Smooth muscle cell (in vitro differentiated cells): ENCODE data around the gene FSTL3. TPM values are rescaled to one million over a fixed set of nuclear protein-coding genes. Genes with fewer than 3 reads are reported as not detected.

Source experiments
- DNase-seq: peaks from one replicate; lab custom pipeline; 2025; ENCODE audit not compliant: unreplicated experiment; lab: John Stamatoyannopoulos, UW
- H2AFZ ChIP-seq: fragments of 200-600 bp; sonication (generic); 2 replicates; pipeline ENCODE4 v1.6.0; 2016; ENCODE audit warnings: antibody characterized with exemption, low read depth, mild to moderate bottlenecking
- H3F3A ChIP-seq: fragments of 200-600 bp; sonication (generic); 2 replicates; pipeline ENCODE4 v1.6.0; 2017; ENCODE audit warnings: antibody characterized with exemption, low read depth
- H3K27ac ChIP-seq: fragments of 200-600 bp; sonication (generic); 2 replicates; pipeline ENCODE4 v1.5.1; 2016; ENCODE audit warnings: low read depth, mild to moderate bottlenecking
- H3K27me3 ChIP-seq: fragments of 200-600 bp; sonication (generic); 2 replicates; pipeline ENCODE4 v1.6.1; 2016; ENCODE audit warnings: low read depth, mild to moderate bottlenecking
- H3K36me3 ChIP-seq: fragments of 200-600 bp; sonication (generic); 2 replicates; pipeline ENCODE4 v1.5.1; 2016; ENCODE audit warnings: low read depth
- H3K4me1 ChIP-seq: fragments of 200-600 bp; sonication (generic); 2 replicates; pipeline ENCODE4 v1.5.1; 2016; ENCODE audit warnings: low read depth
- H3K4me2 ChIP-seq: fragments of 200-600 bp; sonication (generic); 2 replicates; pipeline ENCODE4 v1.6.0; 2016; ENCODE audit warnings: mild to moderate bottlenecking
- H3K4me3 ChIP-seq: fragments of 200-600 bp; sonication (generic); 2 replicates; pipeline ENCODE4 v1.5.1; 2016; ENCODE audit warnings: mild to moderate bottlenecking
- H3K79me2 ChIP-seq: fragments of 200-600 bp; sonication (generic); 2 replicates; pipeline ENCODE4 v1.6.0; 2016; ENCODE audit warnings: low read depth, mild to moderate bottlenecking
- H3K9ac ChIP-seq: fragments of 200-600 bp; sonication (generic); 2 replicates; pipeline ENCODE4 v1.6.0; 2016; ENCODE audit warnings: low read depth
- H3K9me3 ChIP-seq: fragments of 200-600 bp; sonication (generic); replicated peaks from 2 replicates; pipeline ENCODE4 v1.5.1; 2016; ENCODE audit warnings: low read depth
- H4K20me1 ChIP-seq: fragments of 200-600 bp; sonication (generic); 2 replicates; pipeline ENCODE4 v1.6.0; 2016; ENCODE audit warnings: low read depth
- WGBS: methylation state at CpG from one replicate; pipeline ENCODE4 v1.1.7; 2016; ENCODE audit warnings: low lambda C conversion rate; 5-methylcytosine and 5-hydroxymethylcytosine counted together
- polyA plus RNA-seq: library from polyadenylated mRNA; unstranded; fragments of >200 nt; fragmentation: Nextera tagmentation; extraction: Ambion mirVana; gene quantifications from 2 replicates; pipeline ENCODE4 v1.2.1, GENCODE V29; 2016
- total RNA-seq: library from RNA; depleted of rRNA; stranded (reverse); fragments of >200 nt; gene quantifications from 2 replicates; pipeline ENCODE4 v1.2.3, GENCODE V29; 2014
- TF ChIP-seq, protein P1 (sequence below): fragments of 200-600 bp; sonication (generic); IDR thresholded peaks from 2 replicates; pipeline ENCODE4 v1.5.1; 2017; ENCODE audit warnings: borderline replicate concordance, mild to moderate bottlenecking, antibody characterized with exemption; ENCODE audit not compliant: insufficient read depth, poor library complexity, severe bottlenecking

Gene FSTL3
- total and polyA plus RNA-seq, 2 experiments from 2014 or later: 132 to 172 TPM

DNA sequence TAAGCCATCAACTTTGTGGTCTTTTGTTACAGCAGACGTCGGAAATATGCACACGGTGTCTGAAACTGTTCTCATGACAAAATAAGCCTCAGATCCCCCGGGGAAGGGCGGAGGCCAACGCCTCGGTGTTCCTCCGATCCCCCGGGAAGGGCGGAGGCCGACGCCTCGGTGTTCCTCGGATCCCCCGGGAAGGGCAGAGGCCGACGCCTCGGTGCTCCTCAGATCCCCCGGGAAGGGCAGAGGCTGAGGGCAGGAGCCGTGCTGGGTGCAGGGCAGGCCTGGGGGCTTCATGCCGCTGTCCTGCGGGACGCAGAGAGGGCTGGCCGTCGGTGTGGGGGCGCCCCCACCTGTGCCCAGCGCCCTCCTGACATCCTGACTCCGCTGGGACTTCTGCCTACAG, 31.8 kb upstream of the FSTL3 start:
- 94% methylated on average over 27 of the region's 28 CpGs for WGBS
- TF ChIP-seq, protein P1, sequence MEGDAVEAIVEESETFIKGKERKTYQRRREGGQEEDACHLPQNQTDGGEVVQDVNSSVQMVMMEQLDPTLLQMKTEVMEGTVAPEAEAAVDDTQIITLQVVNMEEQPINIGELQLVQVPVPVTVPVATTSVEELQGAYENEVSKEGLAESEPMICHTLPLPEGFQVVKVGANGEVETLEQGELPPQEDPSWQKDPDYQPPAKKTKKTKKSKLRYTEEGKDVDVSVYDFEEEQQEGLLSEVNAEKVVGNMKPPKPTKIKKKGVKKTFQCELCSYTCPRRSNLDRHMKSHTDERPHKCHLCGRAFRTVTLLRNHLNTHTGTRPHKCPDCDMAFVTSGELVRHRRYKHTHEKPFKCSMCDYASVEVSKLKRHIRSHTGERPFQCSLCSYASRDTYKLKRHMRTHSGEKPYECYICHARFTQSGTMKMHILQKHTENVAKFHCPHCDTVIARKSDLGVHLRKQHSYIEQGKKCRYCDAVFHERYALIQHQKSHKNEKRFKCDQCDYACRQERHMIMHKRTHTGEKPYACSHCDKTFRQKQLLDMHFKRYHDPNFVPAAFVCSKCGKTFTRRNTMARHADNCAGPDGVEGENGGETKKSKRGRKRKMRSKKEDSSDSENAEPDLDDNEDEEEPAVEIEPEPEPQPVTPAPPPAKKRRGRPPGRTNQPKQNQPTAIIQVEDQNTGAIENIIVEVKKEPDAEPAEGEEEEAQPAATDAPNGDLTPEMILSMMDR: no peak
- no peak overlapping the region for H3K9ac ChIP-seq
- H3K4me2 ChIP-seq: no peak overlapping the region
- no peak for DNase-seq
- H3K4me1 ChIP-seq: no peaks in the 10 kb centered on the region
- no peaks in the 10 kb centered on the region for H3K79me2 ChIP-seq
- no peaks in the 10 kb centered on the region for H3K36me3 ChIP-seq
- no peak overlapping the region for H2AFZ ChIP-seq
- H4K20me1 ChIP-seq: peaks cover 10% of the 10 kb centered on the region
- H3K27ac ChIP-seq: no peak overlapping the region
- no peaks in the 10 kb centered on the region for H3K9me3 ChIP-seq
- no peak overlapping the region for H3K4me3 ChIP-seq
- no peaks in the 10 kb centered on the region for H3F3A ChIP-seq
- no peaks in the 10 kb centered on the region for H3K27me3 ChIP-seq

DNA sequence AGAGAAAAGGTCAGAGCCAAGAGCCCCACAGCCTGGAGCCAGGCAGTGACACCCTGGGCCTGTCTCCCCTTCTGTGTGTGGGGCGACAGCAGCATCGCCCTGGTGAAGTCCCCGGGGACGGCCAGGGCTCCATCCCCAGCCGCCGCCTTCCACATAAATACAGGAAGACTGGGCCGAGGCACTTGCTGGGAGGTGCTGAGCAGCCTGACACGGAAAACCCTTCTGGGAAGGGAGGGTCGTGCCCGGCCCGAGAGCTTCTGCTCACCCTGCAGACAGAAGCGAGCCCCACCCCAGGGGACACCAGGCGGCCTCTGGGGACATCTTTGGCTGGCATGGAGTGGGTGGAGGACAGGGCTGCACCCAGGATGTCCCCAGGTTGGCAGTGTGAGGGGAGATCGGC, 31.4 kb upstream of the FSTL3 start:
- H4K20me1 ChIP-seq: peaks cover 15% of the 10 kb centered on the region
- no peak overlapping the region for H3K9ac ChIP-seq
- H3F3A ChIP-seq: no peaks in the 10 kb centered on the region
- no peak overlapping the region for H2AFZ ChIP-seq
- H3K27me3 ChIP-seq: no peaks in the 10 kb centered on the region
- H3K36me3 ChIP-seq: no peaks in the 10 kb centered on the region
- no peak overlapping the region for H3K4me2 ChIP-seq
- WGBS: 94% methylated on average over 14 of the region's 14 CpGs
- H3K4me1 ChIP-seq: no peaks in the 10 kb centered on the region
- no peaks in the 10 kb centered on the region for H3K79me2 ChIP-seq
- H3K9me3 ChIP-seq: no peaks in the 10 kb centered on the region
- no peak overlapping the region for H3K4me3 ChIP-seq
- no peak overlapping the region for H3K27ac ChIP-seq
- DNase-seq: no peak
- TF ChIP-seq, protein P1: no peak

DNA sequence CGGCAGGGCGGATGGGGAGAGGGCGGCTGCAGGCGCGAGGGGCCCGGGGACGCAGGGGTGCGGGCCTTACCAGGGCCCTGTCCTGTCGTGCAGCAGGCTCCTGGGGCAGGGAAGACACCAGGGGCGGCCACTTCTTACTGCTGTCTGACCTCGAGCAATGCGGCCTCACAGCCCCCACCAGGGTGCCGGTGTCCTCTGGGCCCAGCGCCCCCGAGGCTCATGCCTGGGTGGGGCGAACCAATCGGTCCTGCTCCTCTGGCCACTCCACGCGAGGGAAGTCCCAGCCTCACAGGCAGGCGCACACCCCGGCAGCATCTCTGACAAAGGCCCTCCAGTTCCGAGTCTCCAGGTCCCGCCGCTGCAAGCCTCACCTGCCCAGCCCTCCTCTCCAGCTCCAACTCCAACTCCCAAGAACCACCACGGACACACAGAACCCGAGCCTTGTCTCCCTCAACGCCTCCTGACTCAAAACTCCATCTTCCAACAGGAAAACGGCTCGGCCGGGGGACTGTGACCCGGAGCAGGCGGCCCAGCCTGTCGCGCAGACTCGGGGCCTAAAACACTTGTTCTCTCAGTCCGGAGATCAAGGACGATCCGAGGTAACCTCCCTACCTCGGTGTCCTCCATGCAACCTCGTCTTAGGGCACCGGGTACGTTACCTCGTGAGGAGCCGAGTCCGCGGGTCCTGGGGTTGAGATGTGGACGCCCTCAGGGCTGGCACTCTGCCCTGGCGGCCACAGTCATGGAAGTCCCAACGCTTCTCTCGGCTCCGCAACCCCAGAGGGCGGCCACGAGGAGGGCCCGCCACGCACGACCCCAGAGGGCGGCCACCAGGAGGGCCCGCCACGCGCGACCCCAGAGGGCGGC, 30.0 kb upstream of the FSTL3 start:
- Histone ChIP-seq H3K27ac (no peak overlapping the region), H2AFZ (no peak overlapping the region), H3K27me3 (no peaks in the 10 kb centered on the region), H3K4me1 (no peaks in the 10 kb centered on the region), H3K36me3 (no peaks in the 10 kb centered on the region), H4K20me1 (peaks cover 28% of the 10 kb centered on the region), H3K9ac (no peak overlapping the region), H3K4me2 (no peak overlapping the region), H3F3A (no peaks in the 10 kb centered on the region), H3K4me3 (no peak overlapping the region), H3K9me3 (no peaks in the 10 kb centered on the region), H3K79me2 (peaks cover 6% of the 10 kb centered on the region)
- TF ChIP-seq, protein P1: no peak
- no peak for DNase-seq
- WGBS: 97% methylated on average over 57 of the region's 62 CpGs
